GM15510 (cell line): Measurements from ENCODE around the gene PDIA2.
A peak's percentile ranks its signal among the peaks of the same experiment; 100 is the strongest.

Experiments
- POLR2A ChIP-seq: IDR thresholded peaks from 3 replicates; pipeline ENCODE4 v1.6.1; 2011; ENCODE audit warnings: borderline replicate concordance; ENCODE audit not compliant: insufficient read length; ENCODE audit errors: extremely low read depth

PDIA2 gene, protein sequence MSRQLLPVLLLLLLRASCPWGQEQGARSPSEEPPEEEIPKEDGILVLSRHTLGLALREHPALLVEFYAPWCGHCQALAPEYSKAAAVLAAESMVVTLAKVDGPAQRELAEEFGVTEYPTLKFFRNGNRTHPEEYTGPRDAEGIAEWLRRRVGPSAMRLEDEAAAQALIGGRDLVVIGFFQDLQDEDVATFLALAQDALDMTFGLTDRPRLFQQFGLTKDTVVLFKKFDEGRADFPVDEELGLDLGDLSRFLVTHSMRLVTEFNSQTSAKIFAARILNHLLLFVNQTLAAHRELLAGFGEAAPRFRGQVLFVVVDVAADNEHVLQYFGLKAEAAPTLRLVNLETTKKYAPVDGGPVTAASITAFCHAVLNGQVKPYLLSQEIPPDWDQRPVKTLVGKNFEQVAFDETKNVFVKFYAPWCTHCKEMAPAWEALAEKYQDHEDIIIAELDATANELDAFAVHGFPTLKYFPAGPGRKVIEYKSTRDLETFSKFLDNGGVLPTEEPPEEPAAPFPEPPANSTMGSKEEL

DNA sequence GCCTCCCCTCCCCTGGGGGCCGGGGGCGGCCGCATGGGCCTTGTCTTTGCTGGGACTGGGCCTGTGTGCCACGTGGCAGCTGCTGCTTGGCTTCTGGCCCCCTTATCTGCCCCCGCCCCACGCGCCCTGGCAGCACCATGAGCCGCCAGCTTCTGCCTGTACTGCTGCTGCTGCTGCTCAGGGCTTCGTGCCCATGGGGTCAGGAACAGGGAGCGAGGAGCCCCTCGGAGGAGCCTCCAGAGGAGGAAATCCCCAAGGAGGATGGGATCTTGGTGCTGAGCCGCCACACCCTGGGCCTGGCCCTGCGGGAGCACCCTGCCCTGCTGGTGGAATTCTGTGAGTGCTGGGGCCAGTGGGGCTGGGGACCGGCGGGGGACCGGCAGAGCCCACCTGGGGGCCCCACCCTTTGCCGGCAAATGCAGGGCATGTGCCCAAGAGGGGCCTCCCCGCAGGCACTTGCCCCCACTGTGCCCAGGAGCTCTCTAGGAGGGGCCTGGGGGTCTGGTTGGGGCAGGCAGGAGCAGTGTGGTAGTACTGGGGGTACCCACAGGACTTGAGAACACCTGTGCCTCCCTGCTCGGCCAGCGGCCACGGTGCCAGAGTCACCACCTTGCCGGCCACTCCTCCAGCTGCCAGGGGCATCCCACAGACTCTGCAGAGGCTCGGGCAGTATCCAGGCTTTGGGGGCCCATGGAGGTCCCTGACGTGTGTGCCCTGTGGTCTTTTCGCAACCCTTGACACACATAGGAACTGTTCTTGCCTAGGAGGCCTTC is at the start of gene PDIA2:
TSS of gene PDIA2 (plus strand) at position 132 of the 773 bp plus-strand sequence. CDS start at position 138, 6 bp downstream.
- no peak for TF ChIP-seq POLR2A

DNA sequence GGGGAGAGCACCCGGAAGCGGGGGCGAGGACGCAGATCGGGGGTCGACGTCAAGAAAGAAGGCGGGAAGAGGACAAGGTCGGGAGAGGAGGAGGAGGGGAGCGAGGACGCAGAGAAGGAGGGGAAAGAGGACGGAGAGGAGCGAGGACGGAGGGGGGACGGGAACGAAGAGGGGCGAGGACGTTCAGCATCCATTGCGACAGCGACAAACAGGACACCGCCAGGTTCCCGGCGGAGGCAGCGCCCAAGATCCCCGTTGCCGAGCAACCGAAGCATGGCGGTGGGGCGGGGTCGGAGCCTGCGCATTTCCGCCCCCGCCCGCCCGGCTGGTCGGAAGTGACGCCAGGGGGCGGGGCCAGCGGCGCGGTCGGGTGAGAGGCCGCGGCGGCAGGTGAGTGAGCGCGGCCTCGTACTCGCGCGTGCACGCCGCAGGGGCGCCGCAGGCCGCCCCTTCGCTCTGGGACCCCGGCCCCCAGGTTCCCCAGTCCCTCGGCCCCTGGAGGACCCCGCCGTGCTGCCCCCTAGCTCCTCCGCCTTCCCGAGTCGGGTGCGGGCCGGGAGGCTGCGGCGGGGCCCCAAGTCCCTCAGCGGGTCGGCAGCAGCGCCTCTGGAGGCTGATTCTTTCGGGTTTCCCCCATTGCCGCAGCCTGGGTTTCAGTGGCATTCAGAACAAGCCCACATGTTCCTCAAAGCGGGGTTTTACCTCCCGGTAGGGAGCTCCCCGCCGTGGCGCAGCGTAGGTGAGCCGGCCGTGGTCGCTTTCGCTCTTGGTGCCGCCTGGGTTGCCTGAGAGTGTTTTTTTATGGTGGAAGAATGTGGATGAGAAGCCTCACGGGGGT is 48.3 kb upstream of the PDIA2 start, which contains the start of gene FAM234A:
TSS of gene FAM234A (plus strand) at position 354 of the 838 bp plus-strand sequence. CDS start 19,593 bp downstream, outside the sequence.
- TF ChIP-seq POLR2A, result peak; percentile 97

DNA sequence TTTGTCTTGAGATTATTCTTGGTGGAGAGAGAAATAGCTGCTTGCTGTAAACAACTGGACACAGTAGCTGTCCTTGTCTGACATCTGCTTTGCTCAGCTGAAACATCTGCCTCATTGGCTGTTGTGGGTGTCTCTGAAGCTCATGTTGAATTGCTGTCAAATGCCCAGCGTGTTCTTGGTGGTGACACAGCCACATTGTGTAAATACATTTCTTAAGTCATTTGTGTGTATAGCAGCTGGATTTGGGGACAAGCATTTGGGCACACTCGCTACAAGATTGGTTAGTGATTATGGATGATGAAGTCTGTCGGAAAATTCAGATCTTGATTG is 43.1 kb upstream of the PDIA2 start:
- no peak for TF ChIP-seq POLR2A

DNA sequence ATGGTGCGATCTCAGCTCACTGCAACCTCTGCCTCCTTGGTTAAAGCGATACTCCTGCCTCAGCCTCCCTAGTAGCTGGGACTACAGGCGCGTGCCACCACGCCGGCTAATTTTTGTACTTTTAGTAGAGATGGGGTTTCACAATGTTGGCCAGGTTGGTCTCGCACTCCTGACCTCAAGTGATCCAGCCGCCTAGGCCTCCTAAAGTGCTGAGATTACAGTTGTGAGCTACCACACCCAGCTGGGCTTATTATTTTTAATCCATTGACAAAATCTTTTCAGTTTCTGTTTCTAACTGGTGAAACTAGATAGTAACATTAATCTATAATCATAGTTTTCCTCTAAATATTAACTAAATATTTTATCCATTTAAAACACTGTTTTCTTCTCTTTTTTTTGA is 42.4 kb upstream of the PDIA2 start:
- no peak for TF ChIP-seq POLR2A

DNA sequence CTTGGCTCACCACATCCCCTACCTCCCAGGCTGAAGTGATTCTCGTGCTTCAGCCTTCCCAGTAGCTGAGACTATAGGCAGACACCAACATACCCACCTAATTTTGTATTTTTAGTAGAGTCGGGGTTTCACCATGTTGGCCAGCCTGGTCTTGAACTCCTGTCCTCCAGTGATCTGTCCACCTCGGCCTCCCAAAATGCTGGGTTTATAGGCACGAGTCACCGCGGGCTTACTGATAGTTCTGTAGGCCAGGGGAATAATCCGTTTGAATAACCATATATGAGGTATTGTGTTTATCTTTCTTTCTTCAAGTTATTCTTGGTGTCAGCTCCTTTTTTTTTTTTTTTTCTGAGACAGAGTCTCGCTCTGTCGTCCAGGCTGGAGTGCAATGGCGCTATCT is 40.7 kb upstream of the PDIA2 start:
- no peak for TF ChIP-seq POLR2A

DNA sequence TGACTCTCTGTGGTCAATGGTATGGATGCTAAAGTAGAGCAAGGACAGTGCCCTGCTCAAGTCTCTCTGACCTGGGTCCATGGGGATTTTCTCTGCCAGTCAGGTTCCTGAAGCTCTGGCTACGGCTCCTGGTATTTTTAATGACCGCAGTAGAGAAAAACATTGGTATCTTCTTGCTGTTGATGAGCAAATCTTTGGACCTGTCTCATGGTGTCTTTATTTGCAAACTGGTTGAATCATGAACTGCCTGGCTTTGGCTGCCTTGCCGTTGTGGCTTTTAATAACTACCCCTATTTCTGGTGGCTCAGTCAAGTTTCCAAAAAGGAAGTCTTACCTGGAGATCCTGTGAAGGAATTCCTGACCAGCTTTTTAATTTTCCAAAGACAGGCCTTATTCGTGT is 39.6 kb upstream of the PDIA2 start:
- no peak for TF ChIP-seq POLR2A

DNA sequence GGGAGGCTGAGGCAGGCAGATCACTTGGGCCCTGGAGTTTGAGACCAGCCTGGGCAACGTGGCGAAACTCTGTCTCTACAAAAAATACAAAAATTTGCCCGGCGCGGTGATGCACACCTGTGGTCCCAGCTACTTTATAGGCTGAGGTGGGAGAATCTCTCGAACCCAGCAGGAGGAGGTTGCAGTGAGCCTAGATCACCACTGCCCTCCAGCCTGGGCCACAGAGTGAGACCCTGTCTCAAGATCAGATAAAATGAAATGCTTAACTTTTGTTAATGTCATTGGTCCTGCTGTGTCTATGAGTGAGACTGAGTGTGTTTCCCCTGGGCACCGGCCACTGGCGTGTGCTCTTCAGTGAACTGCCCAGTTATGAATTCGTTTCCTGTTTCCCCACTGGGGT is 37.9 kb upstream of the PDIA2 start:
- TF ChIP-seq POLR2A, result no peak

DNA sequence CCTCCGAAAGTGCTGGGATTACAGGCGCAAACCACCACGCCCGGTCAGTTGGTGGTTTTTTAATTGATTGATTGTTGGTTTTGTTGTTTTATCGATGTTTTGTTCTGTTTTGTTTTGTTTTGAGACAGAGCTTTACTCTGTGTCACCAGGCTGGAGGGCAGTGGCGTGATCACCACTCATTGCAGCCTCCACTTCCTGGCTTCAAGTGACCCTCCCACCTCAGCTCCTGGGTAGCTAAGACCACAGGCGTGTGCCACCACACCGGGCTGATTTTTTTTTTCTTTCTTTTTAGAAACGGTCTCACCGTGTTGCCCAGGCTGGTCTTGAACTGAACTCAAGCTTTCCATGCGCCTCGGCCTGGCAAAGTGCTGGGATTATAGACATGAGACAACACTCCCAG is 35.9 kb upstream of the PDIA2 start:
- no peak for TF ChIP-seq POLR2A

DNA sequence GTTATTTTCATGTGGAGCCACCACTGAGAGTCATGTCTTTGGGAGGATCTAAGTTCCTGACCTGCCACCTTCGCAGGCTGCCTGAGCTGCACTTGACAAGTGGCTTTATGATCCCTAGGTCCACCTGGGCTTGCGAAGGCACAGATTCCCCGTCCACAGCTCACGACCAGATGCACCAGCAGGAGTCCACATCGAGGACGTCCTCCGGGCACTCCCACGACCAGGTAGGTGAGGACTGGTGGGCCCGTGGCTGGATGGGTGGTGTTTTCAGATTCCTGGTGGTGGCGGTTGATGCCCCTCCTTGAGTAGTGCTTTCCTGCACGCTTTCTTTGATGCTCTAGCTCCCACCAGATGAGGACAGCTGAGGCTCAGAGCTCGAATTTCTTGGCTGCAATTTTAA is 33.5 kb upstream of the PDIA2 start:
- no peak for TF ChIP-seq POLR2A

DNA sequence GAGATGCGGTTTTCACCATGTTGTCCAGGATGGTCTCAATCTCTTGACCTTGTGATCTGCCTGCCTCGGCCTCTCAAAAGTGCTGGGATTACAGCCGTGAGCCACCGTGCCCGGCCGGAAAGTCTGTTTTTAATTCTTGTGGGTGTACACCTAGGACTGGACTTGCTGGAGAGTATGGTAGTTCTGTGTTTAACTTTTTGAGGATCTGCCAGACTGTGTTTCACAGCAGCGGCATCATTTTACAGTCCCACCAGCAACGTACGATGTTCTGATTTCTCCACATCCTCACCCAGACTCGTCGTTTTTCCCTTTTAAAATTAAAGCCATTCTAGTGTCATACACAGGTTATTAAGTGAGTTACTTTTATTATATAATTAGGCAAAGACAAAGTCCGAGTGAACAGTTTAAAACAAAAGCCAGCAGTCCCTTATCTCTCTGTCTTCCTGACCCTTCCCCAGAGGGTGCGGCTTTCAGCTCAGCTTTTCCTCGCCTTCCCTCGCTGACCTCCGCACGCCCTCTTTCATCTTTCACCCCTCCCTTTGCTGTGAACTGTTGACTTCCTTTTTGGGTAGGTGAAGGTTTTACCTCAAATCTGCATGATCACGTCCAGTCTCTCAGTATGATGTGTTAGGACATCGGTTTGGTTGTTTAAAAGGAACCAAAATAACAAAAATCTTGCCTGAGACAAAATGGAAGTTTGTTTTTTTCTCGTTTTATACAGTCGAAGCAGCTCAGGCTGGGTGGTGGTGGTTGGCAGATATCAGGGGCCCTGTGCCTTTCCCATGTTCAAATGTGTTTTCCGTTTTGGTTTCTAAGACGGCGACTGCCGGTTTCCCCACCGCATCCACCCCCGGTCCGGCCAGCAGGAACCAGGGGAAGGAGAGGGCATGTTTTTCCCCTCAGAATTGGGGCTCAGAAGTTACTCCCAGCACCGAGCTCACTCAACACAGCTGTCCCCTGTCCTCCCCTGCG is 30.3 kb upstream of the PDIA2 start:
- no peak for TF ChIP-seq POLR2A

DNA sequence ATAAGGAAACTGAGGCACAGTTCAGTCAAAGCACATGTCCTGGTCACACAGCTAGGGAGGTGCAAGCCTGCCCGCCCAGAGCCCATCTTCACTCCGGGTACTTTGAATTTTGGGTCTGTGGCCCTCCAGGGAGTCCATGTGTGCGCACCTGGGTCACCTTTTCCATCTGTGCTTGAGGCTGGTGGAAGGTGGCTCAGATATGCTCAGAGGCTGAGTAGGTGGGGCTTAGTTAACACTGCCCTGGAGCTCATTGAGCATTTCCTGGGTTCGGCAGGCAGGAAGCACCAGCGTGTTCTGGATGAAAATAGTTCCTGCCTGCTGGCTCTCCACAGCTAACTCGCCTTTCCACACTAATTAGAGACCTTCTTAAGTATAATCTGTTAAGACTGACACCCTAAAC is 29.1 kb upstream of the PDIA2 start:
- TF ChIP-seq POLR2A, result no peak

DNA sequence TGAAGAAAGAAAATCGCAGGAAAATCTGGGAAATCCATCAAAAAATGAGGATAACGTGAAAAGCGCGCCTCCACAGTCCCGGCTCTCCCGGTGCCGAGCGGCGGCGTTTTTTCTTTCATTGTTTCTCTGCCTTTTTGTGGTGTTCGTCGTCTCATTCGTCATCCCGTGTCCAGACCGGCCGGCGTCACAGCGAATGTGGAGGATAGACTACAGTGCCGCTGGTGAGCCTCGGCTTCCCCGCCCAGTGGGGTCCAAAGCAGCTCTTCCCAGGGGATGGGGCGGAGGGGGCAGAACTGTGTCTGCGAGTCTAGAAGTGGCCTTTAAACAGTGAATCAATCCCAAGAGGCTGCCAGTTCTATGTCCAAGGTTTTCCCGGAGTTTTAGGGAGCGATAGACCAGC is 28.5 kb upstream of the PDIA2 start:
- no peak for TF ChIP-seq POLR2A

DNA sequence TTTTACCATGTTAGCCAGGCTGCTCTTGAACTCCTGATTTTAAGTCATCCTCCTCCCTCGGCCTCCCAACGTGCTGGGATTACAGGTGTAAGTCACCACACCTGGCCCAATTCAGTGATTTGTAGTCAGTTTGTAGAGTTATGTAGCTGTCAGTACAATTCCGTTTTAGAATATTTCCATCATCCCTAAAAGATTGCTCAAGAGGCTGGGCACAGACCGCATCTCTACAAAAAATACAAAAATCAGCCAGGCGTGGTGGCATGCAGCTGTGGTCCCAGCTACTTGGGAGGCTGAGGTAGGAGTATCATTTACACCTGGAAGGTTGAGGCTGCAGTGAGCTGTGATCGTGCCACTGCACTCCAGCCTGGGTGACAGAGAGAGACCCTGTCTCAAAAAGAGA is 27.8 kb upstream of the PDIA2 start:
- TF ChIP-seq POLR2A, result no peak

DNA sequence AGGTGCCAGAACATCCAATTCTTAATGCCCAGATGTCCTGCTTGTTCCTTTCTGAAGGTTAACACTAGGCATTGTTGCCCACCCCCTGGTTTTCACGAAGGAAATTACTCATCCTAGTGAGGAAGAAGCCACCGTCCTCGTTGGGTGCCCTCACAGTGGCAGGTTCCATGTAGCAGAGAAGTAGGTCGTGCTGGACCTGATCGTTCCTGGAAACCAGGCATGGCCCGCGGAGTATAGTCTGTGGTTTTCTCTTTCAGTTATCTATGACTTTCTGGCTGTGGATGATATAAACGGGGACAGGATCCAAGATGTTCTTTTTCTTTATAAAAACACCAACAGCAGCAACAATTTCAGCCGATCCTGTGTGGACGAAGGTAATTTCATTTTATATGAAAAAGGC is 23.7 kb upstream of the PDIA2 start:
- TF ChIP-seq POLR2A, result no peak
